Immature natural killer cell (primary cell): Measurements from ENCODE around the gene ERVFRD-1. TPM values are rescaled to one million over a fixed set of nuclear protein-coding genes. Genes with fewer than 3 reads are reported as not detected.
"Not testable (repeated sequence)": the region's sequence is repeated elsewhere in the genome, so short reads cannot be mapped to it uniquely, and the experiment has no call there.

Experiments used
- DNase-seq, 3 donors: peaks; one replicate each; pipeline ENCODE4 v3.0.0; 2022; ENCODE audit warnings: mixed read lengths in 1 of 3
- H3K27ac Mint-ChIP-seq, 6 donors: one replicate each; pipeline ENCODE4 v1.8.0; 2020; ENCODE audit warnings: mixed read lengths in 6 of 6, mild to moderate bottlenecking in 5 of 6, inconsistent platforms in 4 of 6, moderate library complexity in 3 of 6
- H3K27me3 Mint-ChIP-seq, 3 donors: one replicate each; pipeline ENCODE4 v1.8.0; 2020 to 2021; ENCODE audit warnings: low read depth in 3 of 3, mild to moderate bottlenecking in 3 of 3, mixed read lengths in 3 of 3, moderate library complexity in 3 of 3, inconsistent platforms in 1 of 3
- H3K36me3 Mint-ChIP-seq, 3 donors: one replicate each; pipeline ENCODE4 v1.8.0; 2020; ENCODE audit warnings: mixed read lengths in 3 of 3, inconsistent platforms in 2 of 3, mild to moderate bottlenecking in 2 of 3
- H3K4me1 Mint-ChIP-seq, 2 donors: one replicate each; pipeline ENCODE4 v1.8.0; 2020; ENCODE audit warnings: inconsistent platforms in 2 of 2, mild to moderate bottlenecking in 2 of 2, mixed read lengths in 2 of 2, moderate library complexity in 1 of 2
- H3K4me3 Mint-ChIP-seq, 5 donors: one replicate each; pipeline ENCODE4 v1.8.0; 2020; ENCODE audit warnings: mild to moderate bottlenecking in 5 of 5, mixed read lengths in 5 of 5, inconsistent platforms in 3 of 5, moderate library complexity in 3 of 5
- H3K9me3 Mint-ChIP-seq, 6 donors: one replicate each; pipeline ENCODE4 v1.8.0; 2020; ENCODE audit warnings: mild to moderate bottlenecking in 6 of 6, mixed read lengths in 6 of 6, inconsistent platforms in 4 of 6, moderate library complexity in 3 of 6
- polyA plus RNA-seq, 3 donors: library from polyadenylated mRNA; unstranded; fragments of 300-500 nt; fragmentation: Illumina TruSeq; gene quantifications; one replicate each; pipeline ENCODE4 v1.2.3, GENCODE V29; 2021

The ERVFRD-1 gene
- polyA plus RNA-seq, 3 donors from 2014 or later, result 0.09 TPM; not detected in 2

GRCh38 chr6:11115808-11116536 is 4.4 kb upstream of the ERVFRD-1 start:
- H3K36me3 Mint-ChIP-seq, H3K27me3 Mint-ChIP-seq, DNase-seq, H3K27ac Mint-ChIP-seq, H3K4me3 Mint-ChIP-seq, H3K9me3 Mint-ChIP-seq: not testable (repeated sequence)
- peaks cover 31 to 52% of the 10 kb centered on the region in 2 donors for H3K4me1 Mint-ChIP-seq

- H3K27ac Mint-ChIP-seq, result no peak overlapping the region
Observed at GRCh38 chr6:11113038-11113437, 1.5 kb upstream of the ERVFRD-1 start.

GRCh38 chr6:11111769-11112437 is 378 bp upstream of the ERVFRD-1 start:
- peaks cover 29 to 53% of the 10 kb centered on the region in 2 donors for H3K4me1 Mint-ChIP-seq
- H3K27ac Mint-ChIP-seq, result peak overlapping the region in 2 of 6 donors; percentile 22 to 27
- H3K9me3 Mint-ChIP-seq, result no peaks in the 10 kb centered on the region
- no peaks in the 10 kb centered on the region for H3K36me3 Mint-ChIP-seq
- peaks cover 0 to 2% (median 0%) of the 10 kb centered on the region in 3 donors for H3K27me3 Mint-ChIP-seq
- no peak for DNase-seq
- peak overlapping the region; percentile 31 to 65 (median 33) for H3K4me3 Mint-ChIP-seq

More at GRCh38 chr6:11113038-11113437, 1.5 kb upstream of the ERVFRD-1 start:
- no peak overlapping the region for H3K4me3 Mint-ChIP-seq
- H3K27me3 Mint-ChIP-seq, result peaks cover 0 to 2% (median 0%) of the 10 kb centered on the region in 3 donors
- no peaks in the 10 kb centered on the region for H3K36me3 Mint-ChIP-seq
- H3K9me3 Mint-ChIP-seq, result no peaks in the 10 kb centered on the region
- peaks cover 29 to 43% of the 10 kb centered on the region in 2 donors for H3K4me1 Mint-ChIP-seq
- no peak for DNase-seq

GRCh38 chr6:11108726-11109125 is 2.8 kb downstream of the ERVFRD-1 start:
- peaks cover 25 to 69% of the 10 kb centered on the region in 2 donors for H3K4me1 Mint-ChIP-seq
- H3K4me3 Mint-ChIP-seq, result no peak overlapping the region
- no peak overlapping the region for H3K27ac Mint-ChIP-seq
- H3K36me3 Mint-ChIP-seq, result peaks cover 0 to 3% (median 0%) of the 10 kb centered on the region in 3 donors
- H3K9me3 Mint-ChIP-seq, result no peaks in the 10 kb centered on the region
- H3K27me3 Mint-ChIP-seq, result no peaks in the 10 kb centered on the region
- no peak for DNase-seq

- H3K27ac Mint-ChIP-seq, result no peak overlapping the region
Observed at GRCh38 chr6:11103065-11103464, 8.5 kb downstream of the ERVFRD-1 start.

GRCh38 chr6:11101417-11101816 is 10.1 kb downstream of the ERVFRD-1 start:
- H3K27me3 Mint-ChIP-seq, result peaks cover 0 to 1% (median 0%) of the 10 kb centered on the region in 3 donors
- H3K36me3 Mint-ChIP-seq, result peaks cover 0 to 20% (median 0%) of the 10 kb centered on the region in 3 donors
- no peaks in the 10 kb centered on the region for H3K9me3 Mint-ChIP-seq
- H3K4me1 Mint-ChIP-seq, result peaks cover 4 to 38% of the 10 kb centered on the region in 2 donors
- DNase-seq, result no peak
- H3K27ac Mint-ChIP-seq, result no peak overlapping the region
- H3K4me3 Mint-ChIP-seq, result no peak overlapping the region

More at GRCh38 chr6:11103065-11103464, 8.5 kb downstream of the ERVFRD-1 start:
- Mint-ChIP-seq H3K4me1 (peaks cover 2 to 54% of the 10 kb centered on the region in 2 donors), H3K4me3 (no peak overlapping the region), H3K9me3 (no peaks in the 10 kb centered on the region), H3K27me3 (peaks cover 0 to 1% (median 0%) of the 10 kb centered on the region in 3 donors), H3K36me3 (peaks cover 0 to 20% (median 0%) of the 10 kb centered on the region in 3 donors)
- no peak for DNase-seq

- Mint-ChIP-seq H3K27ac (no peak overlapping the region), H3K4me3 (no peak overlapping the region), H3K27me3 (peaks cover 3 to 9% (median 3%) of the 10 kb centered on the region in 3 donors), H3K9me3 (no peaks in the 10 kb centered on the region), H3K4me1 (peaks cover 26 to 44% of the 10 kb centered on the region in 2 donors), H3K36me3 (peaks cover 0 to 17% (median 0%) of the 10 kb centered on the region in 3 donors)
- no peak for DNase-seq
Observed at GRCh38 chr6:11098004-11098403, 13.5 kb downstream of the ERVFRD-1 start.

- Mint-ChIP-seq H3K27me3 (peaks cover 3 to 10% (median 3%) of the 10 kb centered on the region in 3 donors), H3K36me3 (peaks cover 0 to 17% (median 0%) of the 10 kb centered on the region in 3 donors), H3K27ac (no peak overlapping the region), H3K9me3 (no peaks in the 10 kb centered on the region), H3K4me1 (peaks cover 30 to 44% of the 10 kb centered on the region in 2 donors), H3K4me3 (no peak overlapping the region)
- no peak for DNase-seq
Observed at GRCh38 chr6:11097476-11097875, 14.0 kb downstream of the ERVFRD-1 start.

GRCh38 chr6:11096109-11096508 is 15.4 kb downstream of the ERVFRD-1 start:
- no peak for DNase-seq
- Mint-ChIP-seq H3K9me3 (no peaks in the 10 kb centered on the region), H3K4me1 (peaks cover 28 to 42% of the 10 kb centered on the region in 2 donors), H3K27ac (peak overlapping the region in 1 of 6 donors; percentile 42), H3K36me3 (peaks cover 0 to 15% (median 0%) of the 10 kb centered on the region in 3 donors), H3K27me3 (peaks cover 3 to 10% (median 4%) of the 10 kb centered on the region in 3 donors), H3K4me3 (no peak overlapping the region)

- Mint-ChIP-seq H3K9me3 (no peaks in the 10 kb centered on the region), H3K4me1 (peaks cover 28 to 34% of the 10 kb centered on the region in 2 donors), H3K27me3 (peaks cover 5 to 10% (median 6%) of the 10 kb centered on the region in 3 donors), H3K36me3 (peaks cover 0 to 5% (median 0%) of the 10 kb centered on the region in 3 donors), H3K4me3 (peak overlapping the region; percentile 93 to 98 (median 94)), H3K27ac (peak overlapping the region; percentile 89 to 97 (median 92))
- no peak for DNase-seq
Observed at GRCh38 chr6:11094941-11095340, 16.6 kb downstream of the ERVFRD-1 start.

GRCh38 chr6:11094411-11094851 is 17.1 kb downstream of the ERVFRD-1 start:
- Mint-ChIP-seq H3K36me3 (peaks cover 0 to under 1% (median 0%) of the 10 kb centered on the region in 3 donors), H3K9me3 (no peaks in the 10 kb centered on the region), H3K4me3 (peak overlapping the region; percentile 93 to 98 (median 94)), H3K27me3 (peaks cover 5 to 10% (median 6%) of the 10 kb centered on the region in 3 donors), H3K27ac (peak overlapping the region; percentile 89 to 97 (median 92)), H3K4me1 (peaks cover 28 to 34% of the 10 kb centered on the region in 2 donors)
- DNase-seq, result no peak

- Mint-ChIP-seq H3K4me1 (peaks cover 28 to 34% of the 10 kb centered on the region in 2 donors), H3K9me3 (no peaks in the 10 kb centered on the region), H3K36me3 (no peaks in the 10 kb centered on the region), H3K4me3 (peak within 1 kb of the TSS; percentile 94 to 98 (median 97)), H3K27me3 (peaks cover 5 to 10% (median 8%) of the 10 kb centered on the region in 3 donors), H3K27ac (peak within 1 kb of the TSS; percentile 89 to 98 (median 97))
- peak; percentile 93 for DNase-seq
Observed at GRCh38 chr6:11093626-11094410, 17.7 kb downstream of the ERVFRD-1 start, which contains the start of gene SMIM13. Gene SMIM13 (plus strand): TSS chr6:11093834. CDS start chr6:11094314, 480 bp downstream.

GRCh38 chr6:11093376-11093625 is 18.2 kb downstream of the ERVFRD-1 start:
- Mint-ChIP-seq H3K27me3 (peaks cover 6 to 10% (median 10%) of the 10 kb centered on the region in 3 donors), H3K27ac (peak overlapping the region; percentile 89 to 98 (median 96)), H3K4me1 (peaks cover 28 to 34% of the 10 kb centered on the region in 2 donors), H3K36me3 (no peaks in the 10 kb centered on the region), H3K9me3 (no peaks in the 10 kb centered on the region), H3K4me3 (peak overlapping the region; percentile 92 to 98 (median 97))
- DNase-seq, result no peak
